ENCODE data around the gene EGFR. TPM values are rescaled to one million over a fixed set of nuclear protein-coding genes. Genes with fewer than 3 reads are reported as not detected.

Gene EGFR
- total RNA-seq, 2 experiments from 2014 or later = not detected

DNA sequence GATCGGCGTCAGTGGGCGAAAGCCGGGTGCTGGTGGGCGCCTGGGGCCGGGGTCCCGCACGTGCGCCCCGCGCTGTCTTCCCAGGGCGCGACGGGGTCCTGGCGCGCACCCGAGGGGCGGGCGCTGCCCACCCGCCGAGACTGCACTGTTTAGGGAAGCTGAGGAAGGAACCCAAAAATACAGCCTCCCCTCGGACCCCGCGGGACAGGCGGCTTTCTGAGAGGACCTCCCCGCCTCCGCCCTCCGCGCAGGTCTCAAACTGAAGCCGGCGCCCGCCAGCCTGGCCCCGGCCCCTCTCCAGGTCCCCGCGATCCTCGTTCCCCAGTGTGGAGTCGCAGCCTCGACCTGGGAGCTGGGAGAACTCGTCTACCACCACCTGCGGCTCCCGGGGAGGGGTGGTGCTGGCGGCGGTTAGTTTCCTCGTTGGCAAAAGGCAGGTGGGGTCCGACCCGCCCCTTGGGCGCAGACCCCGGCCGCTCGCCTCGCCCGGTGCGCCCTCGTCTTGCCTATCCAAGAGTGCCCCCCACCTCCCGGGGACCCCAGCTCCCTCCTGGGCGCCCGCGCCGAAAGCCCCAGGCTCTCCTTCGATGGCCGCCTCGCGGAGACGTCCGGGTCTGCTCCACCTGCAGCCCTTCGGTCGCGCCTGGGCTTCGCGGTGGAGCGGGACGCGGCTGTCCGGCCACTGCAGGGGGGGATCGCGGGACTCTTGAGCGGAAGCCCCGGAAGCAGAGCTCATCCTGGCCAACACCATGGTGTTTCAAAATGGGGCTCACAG lies 1.1 kb downstream of the EGFR start:
- POLR2A ChIA-PET = no interaction called here
- peaks cover 61% of the 10 kb centered on the region for H3K27me3 Mint-ChIP-seq
- H3K4me1 Mint-ChIP-seq = no peaks in the 10 kb centered on the region
- no peak for DNase-seq
- CTCF ChIA-PET = no interaction called here
- no peak overlapping the region for H3K4me3 Mint-ChIP-seq
- no peak overlapping the region for H3K27ac Mint-ChIP-seq
- H3K9me3 Mint-ChIP-seq = no peaks in the 10 kb centered on the region
- H3K36me3 Mint-ChIP-seq (ENCODE audit: low read depth) = no peaks in the 10 kb centered on the region

DNA sequence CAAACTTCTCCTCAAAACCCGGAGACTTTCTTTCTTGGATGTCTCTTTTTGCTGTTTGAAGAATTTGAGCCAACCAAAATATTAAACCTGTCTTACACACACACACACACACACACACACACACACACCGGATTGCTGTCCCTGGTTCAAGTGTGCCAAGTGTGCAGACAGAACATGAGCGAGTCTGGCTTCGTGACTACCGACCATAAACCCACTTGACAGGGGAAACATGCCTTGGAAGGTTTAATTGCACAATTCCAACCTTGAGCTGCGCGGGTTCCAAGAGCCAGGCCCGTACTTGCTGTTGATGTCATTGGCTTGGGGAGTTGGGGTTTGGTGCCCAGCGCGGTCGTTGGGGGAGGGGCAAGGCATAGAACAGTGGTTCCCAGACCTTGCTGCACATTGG lies 1.7 kb downstream of the EGFR start:
- H3K27ac Mint-ChIP-seq = no peak overlapping the region
- no peaks in the 10 kb centered on the region for H3K9me3 Mint-ChIP-seq
- POLR2A ChIA-PET = no interaction called here
- no peak for DNase-seq
- H3K27me3 Mint-ChIP-seq = peaks cover 58% of the 10 kb centered on the region
- H3K36me3 Mint-ChIP-seq (ENCODE audit: low read depth) = no peaks in the 10 kb centered on the region
- CTCF ChIA-PET = no interaction called here
- no peaks in the 10 kb centered on the region for H3K4me1 Mint-ChIP-seq
- no peak overlapping the region for H3K4me3 Mint-ChIP-seq

DNA sequence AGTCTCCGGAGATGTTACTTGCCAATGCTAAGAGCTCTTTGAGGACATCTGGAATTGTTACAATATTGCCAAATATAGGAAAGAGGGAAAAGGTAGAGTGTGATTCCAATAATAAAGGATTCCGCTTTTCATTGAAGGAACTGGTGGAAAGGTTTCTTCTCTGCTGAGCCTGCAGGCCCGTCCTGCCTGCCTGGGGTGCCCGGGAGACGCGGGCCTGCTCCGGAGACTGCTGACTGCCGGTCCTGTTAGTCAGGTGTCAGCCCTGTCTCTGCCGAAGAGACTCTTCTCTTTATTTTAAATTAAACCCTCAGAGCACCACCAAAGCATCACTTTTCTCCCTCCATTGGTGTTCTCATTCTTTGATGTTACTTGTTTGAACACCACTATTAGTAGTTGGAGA lies 2.2 kb downstream of the EGFR start:
- Mint-ChIP-seq H3K27ac (no peak overlapping the region), H3K9me3 (no peaks in the 10 kb centered on the region), H3K4me1 (no peaks in the 10 kb centered on the region), H3K27me3 (peaks cover 53% of the 10 kb centered on the region), H3K36me3 (ENCODE audit: low read depth) (no peaks in the 10 kb centered on the region), H3K4me3 (no peak overlapping the region)
- ChIA-PET POLR2A (no interaction called here), CTCF (no interaction called here)
- DNase-seq = no peak

DNA sequence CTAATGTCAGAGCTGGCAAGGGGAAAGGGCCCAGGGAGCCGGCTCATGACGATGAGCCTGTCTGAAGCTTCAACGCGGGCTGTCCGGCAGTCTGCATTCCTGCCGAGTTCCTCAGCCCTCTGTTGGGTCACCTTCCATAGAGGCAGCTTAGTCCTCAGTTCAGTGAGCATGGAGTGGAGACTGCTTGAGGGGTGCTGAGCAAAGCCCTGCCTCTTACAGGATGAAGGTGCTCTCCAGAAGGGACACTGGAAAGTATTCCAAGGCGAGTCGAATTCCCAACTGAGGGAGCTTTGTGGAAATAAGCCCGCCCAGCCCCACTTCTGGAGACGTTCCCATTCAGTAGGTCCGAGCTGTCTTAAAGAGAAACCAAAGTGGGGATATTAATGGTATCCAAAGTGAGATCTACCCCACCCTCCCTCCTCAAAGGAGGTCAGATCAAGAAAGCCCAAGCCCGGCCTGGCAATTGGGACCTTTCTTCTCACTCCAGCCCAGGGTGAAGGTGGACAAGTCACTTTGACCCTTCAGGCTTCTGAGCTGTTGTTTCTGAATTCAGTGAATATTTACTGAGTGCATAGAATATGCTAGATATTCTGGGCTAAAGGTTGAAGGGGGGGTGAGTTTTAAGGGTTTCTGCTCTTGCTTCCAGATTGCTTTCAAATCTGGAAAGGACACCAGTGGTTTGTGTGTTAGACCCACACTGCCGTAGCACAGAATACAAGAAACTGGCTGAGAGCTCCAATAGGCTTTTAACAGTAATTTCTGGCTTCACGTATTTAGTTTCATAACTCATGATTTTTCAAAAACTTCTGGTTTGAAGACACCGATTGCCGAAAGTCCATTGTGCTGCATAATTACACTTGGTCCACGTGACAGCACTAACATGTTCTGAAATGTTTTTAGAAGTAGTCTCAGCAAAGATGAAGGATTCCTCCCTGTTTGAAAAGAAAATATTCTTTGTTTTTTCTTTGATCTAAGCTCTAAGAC lies 3.5 kb downstream of the EGFR start:
- Mint-ChIP-seq H3K27me3 (peaks cover 41% of the 10 kb centered on the region), H3K27ac (no peak overlapping the region), H3K36me3 (ENCODE audit: low read depth) (no peaks in the 10 kb centered on the region), H3K4me1 (no peaks in the 10 kb centered on the region), H3K9me3 (no peaks in the 10 kb centered on the region), H3K4me3 (no peak overlapping the region)
- no peak for DNase-seq
- ChIA-PET POLR2A (no interaction called here), CTCF (interaction anchor here (0.7 kb wide), 1 partner anchor 10 kb away, joined by 3 read pairs; no protein-coding TSS in a partner anchor)

DNA sequence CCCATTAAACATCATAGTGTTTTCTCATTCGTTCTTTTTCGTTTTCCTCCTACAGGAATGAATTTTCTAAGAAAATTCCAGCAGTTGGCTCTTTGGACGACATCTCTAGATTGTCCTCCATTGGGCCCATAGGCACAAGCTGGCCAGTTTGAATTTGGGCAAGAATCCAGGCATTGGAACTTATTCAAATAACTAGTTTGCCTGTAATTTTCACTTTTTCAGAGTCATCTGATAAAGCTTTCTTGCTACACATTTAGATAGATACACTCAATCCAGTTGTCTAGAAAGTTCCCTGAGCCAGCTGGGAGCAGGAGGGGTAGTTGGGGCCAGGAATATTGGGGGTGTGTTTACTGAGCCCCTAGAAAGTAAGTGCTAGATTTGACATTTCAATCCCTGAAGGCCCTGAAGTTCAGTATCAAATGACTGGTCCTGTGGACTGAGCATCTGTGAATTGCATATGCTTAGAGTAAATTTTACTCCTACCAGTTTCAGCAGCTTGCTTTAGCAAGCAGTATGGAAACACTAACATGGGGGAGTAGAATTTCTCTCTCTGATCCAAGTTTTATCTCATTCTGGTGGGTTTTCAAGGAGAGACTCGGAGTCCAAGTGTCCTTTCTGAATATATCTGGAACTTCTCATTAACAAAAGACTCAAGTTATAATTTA lies 5.2 kb downstream of the EGFR start:
- POLR2A ChIA-PET = no interaction called here
- H3K27ac Mint-ChIP-seq = no peak overlapping the region
- no peak overlapping the region for H3K4me3 Mint-ChIP-seq
- CTCF ChIA-PET = no interaction called here
- no peaks in the 10 kb centered on the region for H3K9me3 Mint-ChIP-seq
- DNase-seq = no peak
- H3K36me3 Mint-ChIP-seq (ENCODE audit: low read depth) = no peaks in the 10 kb centered on the region
- no peaks in the 10 kb centered on the region for H3K4me1 Mint-ChIP-seq
- H3K27me3 Mint-ChIP-seq = peaks cover 30% of the 10 kb centered on the region

DNA sequence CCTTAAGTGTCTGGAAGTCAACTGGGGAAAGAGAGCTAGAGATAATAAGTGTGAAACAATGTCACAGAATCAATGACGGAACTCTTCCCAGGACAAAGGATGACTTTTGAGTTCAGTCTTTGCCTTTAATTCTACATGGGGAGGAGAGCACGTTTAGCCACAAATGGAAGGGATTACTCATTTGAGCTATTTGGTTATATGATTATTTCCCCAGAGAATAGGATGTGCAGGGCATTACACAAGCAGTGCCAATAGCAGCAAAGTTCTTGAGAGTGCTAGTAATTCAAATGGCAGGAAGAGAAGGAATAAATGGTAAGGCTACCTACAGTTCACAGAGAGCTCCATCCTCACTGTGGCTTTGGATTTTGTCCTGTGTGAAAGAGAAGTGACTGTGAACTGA lies 6.0 kb downstream of the EGFR start:
- Mint-ChIP-seq H3K4me1 (no peaks in the 10 kb centered on the region), H3K36me3 (ENCODE audit: low read depth) (no peaks in the 10 kb centered on the region), H3K27me3 (peaks cover 30% of the 10 kb centered on the region), H3K27ac (no peak overlapping the region), H3K4me3 (no peak overlapping the region), H3K9me3 (no peaks in the 10 kb centered on the region)
- DNase-seq = no peak
- ChIA-PET POLR2A (no interaction called here), CTCF (no interaction called here)

DNA sequence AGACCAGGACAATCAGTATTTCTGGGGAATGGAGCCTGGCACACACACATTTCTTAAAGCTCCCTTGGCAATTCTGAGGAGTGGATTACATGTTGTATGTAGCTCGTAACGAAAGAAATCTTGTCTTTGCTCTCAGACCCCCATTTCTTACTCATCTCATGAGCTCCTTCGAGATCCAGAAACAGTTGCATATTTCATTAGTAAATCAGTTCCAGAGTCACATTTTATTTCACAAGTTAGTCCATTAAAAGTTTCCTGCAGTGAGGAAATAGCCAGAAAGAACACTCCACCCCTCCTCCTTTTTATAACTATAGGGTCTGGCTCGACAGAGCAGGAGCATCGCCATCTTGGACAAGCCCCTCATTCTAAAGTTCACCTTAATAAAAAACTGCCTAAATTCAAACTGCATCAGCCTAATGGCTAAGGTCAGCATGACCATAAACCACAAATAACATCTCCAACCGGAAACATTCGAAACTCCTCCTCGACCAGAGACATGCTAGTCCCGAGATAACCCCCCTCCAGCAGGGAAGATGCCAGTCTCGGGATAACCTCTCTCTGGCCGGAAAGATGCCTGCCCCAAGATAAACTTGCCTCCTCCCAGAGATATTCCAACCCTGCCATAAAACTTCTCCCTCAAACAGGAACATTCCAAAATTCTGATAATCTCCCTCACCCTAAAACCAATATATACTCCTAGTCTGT lies 7.4 kb downstream of the EGFR start:
- no peaks in the 10 kb centered on the region for H3K36me3 Mint-ChIP-seq (ENCODE audit: low read depth)
- H3K4me3 Mint-ChIP-seq = no peak overlapping the region
- ChIA-PET POLR2A (interaction anchor here (0.7 kb wide), 1 partner anchor 13 kb away, joined by 3 read pairs; no protein-coding TSS in a partner anchor), CTCF (no interaction called here)
- no peaks in the 10 kb centered on the region for H3K9me3 Mint-ChIP-seq
- H3K27ac Mint-ChIP-seq = no peak overlapping the region
- H3K27me3 Mint-ChIP-seq = peaks cover 31% of the 10 kb centered on the region
- H3K4me1 Mint-ChIP-seq = no peaks in the 10 kb centered on the region
- no peak for DNase-seq

DNA sequence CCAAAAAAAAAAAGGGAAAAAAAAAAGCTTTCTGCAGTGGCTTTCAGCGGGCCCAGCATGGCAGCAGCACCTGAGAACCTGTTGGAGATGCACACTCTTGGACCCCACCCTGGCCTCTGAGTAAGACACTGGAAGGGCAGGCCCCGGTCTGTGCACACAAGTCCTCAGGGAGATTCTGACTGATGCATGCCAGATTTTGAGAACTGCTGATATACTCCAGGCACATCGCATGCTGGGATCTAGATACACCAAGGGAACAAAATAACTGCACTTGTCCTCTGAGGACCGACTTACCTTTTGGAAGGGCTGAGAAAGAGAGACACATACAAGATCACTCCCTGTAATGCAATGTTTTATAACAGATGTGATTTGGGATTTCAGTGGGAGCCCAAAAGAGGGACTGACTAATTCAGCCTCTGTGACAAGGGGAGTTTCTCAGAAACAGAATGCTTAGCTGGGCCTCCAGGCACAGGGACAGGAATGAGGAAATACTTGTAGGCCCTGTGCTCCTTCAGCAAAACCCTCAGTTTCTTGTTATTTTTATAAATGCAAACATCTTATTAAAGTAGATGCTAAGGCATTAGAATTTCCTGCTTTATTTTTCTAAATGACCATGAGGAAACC lies 8.2 kb downstream of the EGFR start:
- H3K9me3 Mint-ChIP-seq = no peaks in the 10 kb centered on the region
- peaks cover 23% of the 10 kb centered on the region for H3K27me3 Mint-ChIP-seq
- H3K27ac Mint-ChIP-seq = no peak overlapping the region
- no peak for DNase-seq
- no peaks in the 10 kb centered on the region for H3K4me1 Mint-ChIP-seq
- no peak overlapping the region for H3K4me3 Mint-ChIP-seq
- H3K36me3 Mint-ChIP-seq (ENCODE audit: low read depth) = no peaks in the 10 kb centered on the region
- CTCF ChIA-PET = no interaction called here
- POLR2A ChIA-PET = no interaction called here

DNA sequence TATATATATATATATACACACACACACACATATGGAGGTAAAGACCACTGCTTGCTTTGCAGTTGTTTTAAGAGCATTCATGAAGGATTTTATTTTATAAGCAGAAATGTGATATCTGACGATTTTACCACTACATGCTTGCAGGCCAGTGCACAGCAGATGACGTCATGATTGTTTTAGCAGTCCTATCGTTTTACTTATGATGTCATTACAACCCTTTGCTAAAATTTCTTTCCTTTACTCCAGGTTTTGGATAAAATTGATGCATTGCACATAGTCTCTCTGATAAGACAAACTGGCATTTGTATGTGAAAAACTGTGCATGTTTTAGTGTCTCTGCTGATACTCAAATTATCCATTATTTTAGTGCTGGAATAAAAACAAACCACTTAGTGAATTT lies 9.2 kb downstream of the EGFR start:
- no peak for DNase-seq
- Mint-ChIP-seq H3K27ac (no peak overlapping the region), H3K4me3 (no peak overlapping the region), H3K4me1 (no peaks in the 10 kb centered on the region), H3K36me3 (ENCODE audit: low read depth) (no peaks in the 10 kb centered on the region), H3K27me3 (peaks cover 18% of the 10 kb centered on the region), H3K9me3 (no peaks in the 10 kb centered on the region)
- POLR2A ChIA-PET = no interaction called here
- CTCF ChIA-PET = no interaction called here

DNA sequence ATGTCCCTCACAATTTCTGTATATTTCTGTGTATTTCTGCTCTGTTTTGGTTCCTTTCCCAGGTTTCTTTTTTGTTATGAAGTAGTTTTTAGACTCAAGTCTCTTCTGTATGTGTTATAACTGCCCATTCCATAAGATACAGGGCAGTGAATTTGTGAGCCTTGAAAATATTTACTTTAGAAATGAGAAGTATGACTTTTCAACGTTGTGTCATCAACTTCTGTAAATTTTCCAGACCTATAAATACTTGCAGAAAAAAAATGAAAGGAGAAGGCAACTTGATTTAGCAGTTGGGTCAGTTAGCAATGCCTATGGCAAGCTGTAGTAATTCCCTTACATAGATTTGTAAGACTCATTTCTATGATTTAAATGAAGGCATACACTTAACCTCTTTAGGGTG lies 11.5 kb downstream of the EGFR start:
- H3K36me3 Mint-ChIP-seq (ENCODE audit: low read depth) = no peaks in the 10 kb centered on the region
- no peak overlapping the region for H3K27ac Mint-ChIP-seq
- ChIA-PET CTCF (interaction anchor here (0.6 kb wide), 1 partner anchor 198 kb away, joined by 3 read pairs; no protein-coding TSS in a partner anchor), POLR2A (no interaction called here)
- DNase-seq = no peak
- H3K4me3 Mint-ChIP-seq = no peak overlapping the region
- H3K9me3 Mint-ChIP-seq = no peaks in the 10 kb centered on the region
- H3K4me1 Mint-ChIP-seq = no peaks in the 10 kb centered on the region
- peaks cover 13% of the 10 kb centered on the region for H3K27me3 Mint-ChIP-seq

DNA sequence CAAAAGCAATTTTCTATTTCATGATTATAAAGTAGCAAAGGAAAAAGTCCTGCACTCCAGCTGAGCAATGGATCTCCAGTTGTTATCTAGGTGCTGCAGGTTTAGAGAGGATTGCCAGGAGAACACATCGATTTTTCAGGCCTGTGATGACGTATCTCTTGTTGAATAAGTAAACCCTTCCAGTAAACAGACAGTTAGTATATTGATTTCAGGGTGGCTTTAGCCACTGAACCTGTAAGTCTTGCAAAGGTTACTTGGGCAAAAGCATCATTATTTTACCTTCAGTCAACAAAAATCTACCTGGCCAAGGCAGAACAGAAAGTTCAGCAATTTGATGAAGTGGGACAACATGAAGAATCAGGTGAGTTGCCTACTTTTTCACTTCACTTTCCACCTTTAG lies 12.3 kb downstream of the EGFR start:
- DNase-seq = no peak
- POLR2A ChIA-PET = no interaction called here

DNA sequence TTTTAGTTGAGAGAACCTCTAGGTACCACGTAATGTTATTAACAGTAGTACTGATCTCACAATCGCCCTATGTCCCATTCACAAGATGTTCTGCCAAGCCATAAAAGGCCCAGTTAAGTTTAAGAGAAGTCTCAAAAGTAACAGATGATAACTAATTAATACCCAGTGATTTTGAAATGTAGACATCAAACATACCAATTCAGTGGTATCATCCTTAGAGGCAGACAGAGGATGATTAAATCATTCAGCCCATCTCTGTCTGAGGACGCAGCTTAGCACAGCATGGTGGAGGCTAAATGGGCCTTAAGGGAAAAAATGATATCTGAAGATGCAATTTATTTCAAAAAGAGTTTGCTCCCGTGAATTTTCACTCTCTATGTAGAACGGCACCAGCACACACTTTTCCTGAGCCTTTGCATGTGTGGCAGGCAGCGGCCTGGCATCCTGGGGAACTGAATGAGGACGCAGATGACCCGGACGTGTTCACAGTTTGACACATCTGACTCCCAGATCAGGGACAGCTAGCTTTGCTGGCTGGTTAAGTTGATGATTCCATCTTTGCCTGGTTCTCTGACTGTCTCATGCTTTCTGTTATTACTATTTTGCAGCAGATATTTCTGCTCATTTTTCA lies 13.4 kb downstream of the EGFR start:
- H3K27me3 Mint-ChIP-seq = peaks cover 16% of the 10 kb centered on the region
- H3K27ac Mint-ChIP-seq = no peak overlapping the region
- no peaks in the 10 kb centered on the region for H3K9me3 Mint-ChIP-seq
- H3K4me1 Mint-ChIP-seq = no peaks in the 10 kb centered on the region
- H3K36me3 Mint-ChIP-seq (ENCODE audit: low read depth) = no peaks in the 10 kb centered on the region
- ChIA-PET POLR2A (no interaction called here), CTCF (no interaction called here)
- no peak overlapping the region for H3K4me3 Mint-ChIP-seq
- no peak for DNase-seq

More for the DNA sequence above, 12.3 kb downstream of the EGFR start:
- H3K4me1 Mint-ChIP-seq = no peaks in the 10 kb centered on the region
- no peaks in the 10 kb centered on the region for H3K9me3 Mint-ChIP-seq
- CTCF ChIA-PET = no interaction called here
- no peak overlapping the region for H3K27ac Mint-ChIP-seq
- H3K4me3 Mint-ChIP-seq = no peak overlapping the region
- H3K27me3 Mint-ChIP-seq = peaks cover 16% of the 10 kb centered on the region
- no peaks in the 10 kb centered on the region for H3K36me3 Mint-ChIP-seq (ENCODE audit: low read depth)

Measured in activated CD4-positive, alpha-beta T cell treated with anti-CD3 and anti-CD28 coated beads, Interleukin-2, amount 10 ng/mL, durations not matched to agents 7 days and 5 days (primary cell).